Measurements from ENCODE around the gene MECP2.

DNA sequence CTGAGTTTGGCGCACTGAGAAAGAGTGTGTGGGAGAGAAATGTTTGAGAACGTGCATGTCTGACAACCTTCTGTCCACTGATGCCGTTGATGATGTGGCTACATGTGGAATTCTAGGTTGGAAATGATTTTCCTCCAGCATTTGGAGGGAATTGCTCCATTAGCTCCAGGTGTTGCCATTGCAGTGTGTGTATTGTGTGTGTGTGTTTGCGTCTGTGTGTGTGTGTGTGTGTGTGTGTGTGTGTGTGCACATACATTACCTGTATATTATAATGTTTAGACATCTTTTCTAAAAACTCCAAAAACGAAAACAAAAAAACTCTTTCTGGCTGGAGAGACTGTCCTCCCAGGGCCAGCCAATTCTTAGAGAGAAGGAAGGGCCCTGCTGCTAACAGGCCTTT is 18.2 kb upstream of the MECP2 start:
- TF ChIP-seq EZH2phosphoT487 (IDR thresholded peaks at IDR 0.05; ENCODE audit: borderline replicate concordance, low read depth, low read length): no peak
- TF ChIP-seq, protein P1, sequence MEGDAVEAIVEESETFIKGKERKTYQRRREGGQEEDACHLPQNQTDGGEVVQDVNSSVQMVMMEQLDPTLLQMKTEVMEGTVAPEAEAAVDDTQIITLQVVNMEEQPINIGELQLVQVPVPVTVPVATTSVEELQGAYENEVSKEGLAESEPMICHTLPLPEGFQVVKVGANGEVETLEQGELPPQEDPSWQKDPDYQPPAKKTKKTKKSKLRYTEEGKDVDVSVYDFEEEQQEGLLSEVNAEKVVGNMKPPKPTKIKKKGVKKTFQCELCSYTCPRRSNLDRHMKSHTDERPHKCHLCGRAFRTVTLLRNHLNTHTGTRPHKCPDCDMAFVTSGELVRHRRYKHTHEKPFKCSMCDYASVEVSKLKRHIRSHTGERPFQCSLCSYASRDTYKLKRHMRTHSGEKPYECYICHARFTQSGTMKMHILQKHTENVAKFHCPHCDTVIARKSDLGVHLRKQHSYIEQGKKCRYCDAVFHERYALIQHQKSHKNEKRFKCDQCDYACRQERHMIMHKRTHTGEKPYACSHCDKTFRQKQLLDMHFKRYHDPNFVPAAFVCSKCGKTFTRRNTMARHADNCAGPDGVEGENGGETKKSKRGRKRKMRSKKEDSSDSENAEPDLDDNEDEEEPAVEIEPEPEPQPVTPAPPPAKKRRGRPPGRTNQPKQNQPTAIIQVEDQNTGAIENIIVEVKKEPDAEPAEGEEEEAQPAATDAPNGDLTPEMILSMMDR (conservative IDR thresholded peaks at IDR 0.05; ENCODE audit: low read length): no peak
